Measurements from ENCODE around the gene CYP2D6.
"Not testable (repeated sequence)": the region's sequence is repeated elsewhere in the genome, so short reads cannot be mapped to it uniquely, and the experiment has no call there.

CYP2D6 gene

DNA sequence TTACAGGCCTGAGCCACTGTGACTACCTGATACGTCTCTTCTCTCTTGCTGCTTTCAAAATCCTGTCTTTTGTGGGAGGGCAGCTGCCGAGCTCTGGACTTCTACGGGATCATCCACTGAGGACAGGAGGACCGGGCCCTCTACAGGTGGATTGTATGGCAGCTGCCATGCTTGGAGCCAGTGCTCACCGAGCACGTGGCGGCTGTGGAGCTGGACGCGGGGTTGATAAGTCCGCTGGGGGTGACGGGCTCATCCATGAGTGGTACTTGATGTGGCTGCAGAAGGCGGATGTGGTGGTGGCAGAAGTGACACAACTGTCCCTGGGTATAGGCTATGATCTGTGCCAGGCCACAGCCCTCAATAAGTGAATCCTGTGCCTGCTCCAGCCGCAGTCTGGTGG lies 1.8 kb upstream of the CYP2D6 start:
- TF ChIP-seq ZFP3 (CRISPR knock-in tag; IDR thresholded peaks at IDR 0.05) = no peak
- TF ChIP-seq ISL1 (CRISPR knock-in tag; IDR thresholded peaks at IDR 0.05) = no peak
- no peak for TF ChIP-seq PPARA (CRISPR knock-in tag; IDR thresholded peaks at IDR 0.05; ENCODE audit: borderline replicate concordance)
- no peak for TF ChIP-seq CSDC2 (CRISPR knock-in tag; IDR thresholded peaks at IDR 0.05)
- no peak for TF ChIP-seq ZC3H10 (CRISPR knock-in tag; IDR thresholded peaks at IDR 0.05)
- TF ChIP-seq GLIS3 (CRISPR knock-in tag; IDR thresholded peaks at IDR 0.05) = no peak
- TF ChIP-seq, protein P1, sequence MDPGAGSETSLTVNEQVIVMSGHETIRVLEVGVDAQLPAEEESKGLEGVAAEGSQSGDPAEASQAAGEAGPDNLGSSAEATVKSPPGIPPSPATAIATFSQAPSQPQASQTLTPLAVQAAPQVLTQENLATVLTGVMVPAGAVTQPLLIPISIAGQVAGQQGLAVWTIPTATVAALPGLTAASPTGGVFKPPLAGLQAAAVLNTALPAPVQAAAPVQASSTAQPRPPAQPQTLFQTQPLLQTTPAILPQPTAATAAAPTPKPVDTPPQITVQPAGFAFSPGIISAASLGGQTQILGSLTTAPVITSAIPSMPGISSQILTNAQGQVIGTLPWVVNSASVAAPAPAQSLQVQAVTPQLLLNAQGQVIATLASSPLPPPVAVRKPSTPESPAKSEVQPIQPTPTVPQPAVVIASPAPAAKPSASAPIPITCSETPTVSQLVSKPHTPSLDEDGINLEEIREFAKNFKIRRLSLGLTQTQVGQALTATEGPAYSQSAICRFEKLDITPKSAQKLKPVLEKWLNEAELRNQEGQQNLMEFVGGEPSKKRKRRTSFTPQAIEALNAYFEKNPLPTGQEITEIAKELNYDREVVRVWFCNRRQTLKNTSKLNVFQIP (CRISPR knock-in tag; IDR thresholded peaks at IDR 0.05; ENCODE audit: borderline replicate concordance, low read depth) = no peak
- no peak for TF ChIP-seq BACH2 (CRISPR knock-in tag; IDR thresholded peaks at IDR 0.05; ENCODE audit: borderline replicate concordance)
- TF ChIP-seq ZFP30 (CRISPR knock-in tag; IDR thresholded peaks at IDR 0.05) = no peak
- TF ChIP-seq TOX (CRISPR knock-in tag; IDR thresholded peaks at IDR 0.05; ENCODE audit: borderline replicate concordance) = no peak
- no peak for TF ChIP-seq TCF4 (CRISPR knock-in tag; IDR thresholded peaks at IDR 0.05; ENCODE audit: borderline replicate concordance)
- TF ChIP-seq OSR1 (CRISPR knock-in tag; IDR thresholded peaks at IDR 0.05) = no peak
- TF ChIP-seq, protein P2, sequence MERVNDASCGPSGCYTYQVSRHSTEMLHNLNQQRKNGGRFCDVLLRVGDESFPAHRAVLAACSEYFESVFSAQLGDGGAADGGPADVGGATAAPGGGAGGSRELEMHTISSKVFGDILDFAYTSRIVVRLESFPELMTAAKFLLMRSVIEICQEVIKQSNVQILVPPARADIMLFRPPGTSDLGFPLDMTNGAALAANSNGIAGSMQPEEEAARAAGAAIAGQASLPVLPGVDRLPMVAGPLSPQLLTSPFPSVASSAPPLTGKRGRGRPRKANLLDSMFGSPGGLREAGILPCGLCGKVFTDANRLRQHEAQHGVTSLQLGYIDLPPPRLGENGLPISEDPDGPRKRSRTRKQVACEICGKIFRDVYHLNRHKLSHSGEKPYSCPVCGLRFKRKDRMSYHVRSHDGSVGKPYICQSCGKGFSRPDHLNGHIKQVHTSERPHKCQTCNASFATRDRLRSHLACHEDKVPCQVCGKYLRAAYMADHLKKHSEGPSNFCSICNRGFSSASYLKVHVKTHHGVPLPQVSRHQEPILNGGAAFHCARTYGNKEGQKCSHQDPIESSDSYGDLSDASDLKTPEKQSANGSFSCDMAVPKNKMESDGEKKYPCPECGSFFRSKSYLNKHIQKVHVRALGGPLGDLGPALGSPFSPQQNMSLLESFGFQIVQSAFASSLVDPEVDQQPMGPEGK (CRISPR knock-in tag; IDR thresholded peaks at IDR 0.05; ENCODE audit: borderline replicate concordance) = no peak
- TF ChIP-seq, protein P3, sequence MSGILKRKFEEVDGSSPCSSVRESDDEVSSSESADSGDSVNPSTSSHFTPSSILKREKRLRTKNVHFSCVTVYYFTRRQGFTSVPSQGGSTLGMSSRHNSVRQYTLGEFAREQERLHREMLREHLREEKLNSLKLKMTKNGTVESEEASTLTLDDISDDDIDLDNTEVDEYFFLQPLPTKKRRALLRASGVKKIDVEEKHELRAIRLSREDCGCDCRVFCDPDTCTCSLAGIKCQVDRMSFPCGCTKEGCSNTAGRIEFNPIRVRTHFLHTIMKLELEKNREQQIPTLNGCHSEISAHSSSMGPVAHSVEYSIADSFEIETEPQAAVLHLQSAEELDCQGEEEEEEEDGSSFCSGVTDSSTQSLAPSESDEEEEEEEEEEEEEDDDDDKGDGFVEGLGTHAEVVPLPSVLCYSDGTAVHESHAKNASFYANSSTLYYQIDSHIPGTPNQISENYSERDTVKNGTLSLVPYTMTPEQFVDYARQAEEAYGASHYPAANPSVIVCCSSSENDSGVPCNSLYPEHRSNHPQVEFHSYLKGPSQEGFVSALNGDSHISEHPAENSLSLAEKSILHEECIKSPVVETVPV (CRISPR knock-in tag; IDR thresholded peaks at IDR 0.05) = no peak
- TF ChIP-seq ZNF8 (CRISPR knock-in tag; IDR thresholded peaks at IDR 0.05) = no peak
- no peak for TF ChIP-seq ZNF70 (CRISPR knock-in tag; IDR thresholded peaks at IDR 0.05)
- no peak for TF ChIP-seq ESRRG (CRISPR knock-in tag; IDR thresholded peaks at IDR 0.05)
- no peak for TF ChIP-seq ARNTL (CRISPR knock-in tag; IDR thresholded peaks at IDR 0.05; ENCODE audit: borderline replicate concordance, low read depth)
- TF ChIP-seq SNAI2 (CRISPR knock-in tag; IDR thresholded peaks at IDR 0.05) = no peak
- TF ChIP-seq ZNF565 (CRISPR knock-in tag; conservative IDR thresholded peaks at IDR 0.05; ENCODE audit: low read depth) = no peak
- ATAC-seq = no peak

DNA sequence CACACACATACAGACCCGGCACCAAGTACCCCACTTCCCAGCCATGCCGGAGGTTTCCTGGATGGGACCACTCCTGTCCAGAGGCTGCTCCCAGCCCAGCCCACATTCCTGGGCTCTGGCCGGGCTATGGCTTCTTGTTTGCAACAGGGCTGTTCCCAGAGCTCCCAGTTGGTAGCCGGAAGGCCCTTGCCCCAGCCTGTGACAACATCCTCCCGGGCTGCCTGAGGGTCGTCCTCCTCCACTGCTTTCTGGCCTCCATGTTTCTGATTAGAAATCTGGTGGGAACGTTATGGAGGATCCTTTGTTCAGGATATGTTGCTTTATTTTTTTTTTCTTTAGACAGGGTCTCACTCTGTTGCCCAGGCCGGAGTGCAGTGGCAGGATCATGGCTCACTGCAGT lies 952 bp upstream of the CYP2D6 start:
- no peak for ATAC-seq
- no peak for TF ChIP-seq ARNTL (CRISPR knock-in tag; IDR thresholded peaks at IDR 0.05; ENCODE audit: borderline replicate concordance, low read depth)
- TF ChIP-seq ZFP30 (CRISPR knock-in tag; IDR thresholded peaks at IDR 0.05) = no peak
- no peak for TF ChIP-seq RARB (CRISPR knock-in tag; IDR thresholded peaks at IDR 0.05)
- no peak for TF ChIP-seq TOX (CRISPR knock-in tag; IDR thresholded peaks at IDR 0.05; ENCODE audit: borderline replicate concordance)
- TF ChIP-seq, protein P3 (CRISPR knock-in tag; IDR thresholded peaks at IDR 0.05) = no peak
- no peak for TF ChIP-seq ISL1 (CRISPR knock-in tag; IDR thresholded peaks at IDR 0.05)
- no peak for TF ChIP-seq PPARA (CRISPR knock-in tag; IDR thresholded peaks at IDR 0.05; ENCODE audit: borderline replicate concordance)
- TF ChIP-seq SNAI2 (CRISPR knock-in tag; IDR thresholded peaks at IDR 0.05) = no peak
- TF ChIP-seq BACH2 (CRISPR knock-in tag; IDR thresholded peaks at IDR 0.05; ENCODE audit: borderline replicate concordance) = no peak
- TF ChIP-seq GLIS3 (CRISPR knock-in tag; IDR thresholded peaks at IDR 0.05) = no peak
- TF ChIP-seq, protein P4, sequence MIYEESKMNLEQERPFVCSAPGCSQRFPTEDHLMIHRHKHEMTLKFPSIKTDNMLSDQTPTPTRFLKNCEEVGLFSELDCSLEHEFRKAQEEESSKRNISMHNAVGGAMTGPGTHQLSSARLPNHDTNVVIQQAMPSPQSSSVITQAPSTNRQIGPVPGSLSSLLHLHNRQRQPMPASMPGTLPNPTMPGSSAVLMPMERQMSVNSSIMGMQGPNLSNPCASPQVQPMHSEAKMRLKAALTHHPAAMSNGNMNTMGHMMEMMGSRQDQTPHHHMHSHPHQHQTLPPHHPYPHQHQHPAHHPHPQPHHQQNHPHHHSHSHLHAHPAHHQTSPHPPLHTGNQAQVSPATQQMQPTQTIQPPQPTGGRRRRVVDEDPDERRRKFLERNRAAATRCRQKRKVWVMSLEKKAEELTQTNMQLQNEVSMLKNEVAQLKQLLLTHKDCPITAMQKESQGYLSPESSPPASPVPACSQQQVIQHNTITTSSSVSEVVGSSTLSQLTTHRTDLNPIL (CRISPR knock-in tag; IDR thresholded peaks at IDR 0.05; ENCODE audit: low read depth) = no peak
- TF ChIP-seq CSDC2 (CRISPR knock-in tag; IDR thresholded peaks at IDR 0.05) = no peak
- TF ChIP-seq ESRRG (CRISPR knock-in tag; IDR thresholded peaks at IDR 0.05) = no peak
- no peak for TF ChIP-seq ZNF565 (CRISPR knock-in tag; conservative IDR thresholded peaks at IDR 0.05; ENCODE audit: low read depth)
- TF ChIP-seq ZNF8 (CRISPR knock-in tag; IDR thresholded peaks at IDR 0.05) = no peak
- TF ChIP-seq, protein P1 (CRISPR knock-in tag; IDR thresholded peaks at IDR 0.05; ENCODE audit: borderline replicate concordance, low read depth) = no peak
- TF ChIP-seq ZFP3 (CRISPR knock-in tag; IDR thresholded peaks at IDR 0.05) = no peak

DNA sequence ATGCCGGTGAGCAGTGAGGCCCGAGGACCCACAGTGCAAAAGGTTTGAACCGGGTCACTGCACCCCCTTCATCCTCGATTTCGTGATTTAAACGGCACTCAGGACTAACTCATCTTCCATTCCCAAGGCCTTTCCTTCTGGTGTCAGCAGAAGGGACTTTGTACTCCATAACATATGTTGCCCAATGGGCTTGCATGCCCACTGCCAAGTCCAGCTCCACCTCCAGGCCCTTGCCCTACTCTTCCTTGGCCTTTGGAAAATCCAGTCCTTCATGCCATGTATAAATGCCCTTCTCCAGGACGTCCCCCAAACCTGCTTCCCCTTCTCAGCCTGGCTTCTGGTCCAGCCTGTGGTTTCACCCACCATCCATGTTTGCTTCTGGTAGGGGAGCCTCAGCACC lies 428 bp downstream of the CYP2D6 start:
- not testable (repeated sequence) for ATAC-seq

DNA sequence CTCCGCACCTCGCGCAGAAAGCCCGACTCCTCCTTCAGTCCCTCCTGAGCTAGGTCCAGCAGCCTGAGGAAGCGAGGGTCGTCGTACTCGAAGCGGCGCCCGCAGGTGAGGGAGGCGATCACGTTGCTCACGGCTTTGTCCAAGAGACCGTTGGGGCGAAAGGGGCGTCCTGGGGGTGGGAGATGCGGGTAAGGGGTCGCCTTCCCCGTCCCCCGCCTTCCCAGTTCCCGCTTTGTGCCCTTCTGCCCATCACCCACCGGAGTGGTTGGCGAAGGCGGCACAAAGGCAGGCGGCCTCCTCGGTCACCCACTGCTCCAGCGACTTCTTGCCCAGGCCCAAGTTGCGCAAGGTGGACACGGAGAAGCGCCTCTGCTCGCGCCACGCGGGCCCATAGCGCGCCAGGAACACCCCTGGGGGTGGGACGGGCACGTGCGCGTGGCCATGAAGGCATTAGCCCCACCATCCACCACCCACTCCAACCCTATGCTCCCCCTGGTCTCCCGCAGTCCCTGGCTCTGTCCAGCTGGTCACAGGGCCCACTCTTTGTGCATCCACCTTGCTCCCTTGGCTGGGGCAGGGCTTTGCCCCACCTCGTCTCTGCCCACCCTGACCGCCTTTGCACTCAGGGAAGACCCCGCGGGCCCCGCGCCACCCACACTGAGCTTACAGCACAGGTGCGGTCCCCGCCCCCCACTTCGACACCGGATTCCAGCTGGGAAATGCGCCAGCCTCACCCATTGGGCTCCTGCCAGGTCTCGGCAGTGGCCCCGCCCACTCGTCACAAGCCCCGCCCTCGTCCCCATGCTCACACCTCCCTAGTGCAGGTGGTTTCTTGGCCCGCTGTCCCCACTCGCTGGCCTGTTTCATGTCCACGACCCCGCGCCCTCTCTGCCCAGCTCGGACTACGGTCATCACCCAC lies 1.6 kb downstream of the CYP2D6 start:
- ATAC-seq = not testable (repeated sequence)

DNA sequence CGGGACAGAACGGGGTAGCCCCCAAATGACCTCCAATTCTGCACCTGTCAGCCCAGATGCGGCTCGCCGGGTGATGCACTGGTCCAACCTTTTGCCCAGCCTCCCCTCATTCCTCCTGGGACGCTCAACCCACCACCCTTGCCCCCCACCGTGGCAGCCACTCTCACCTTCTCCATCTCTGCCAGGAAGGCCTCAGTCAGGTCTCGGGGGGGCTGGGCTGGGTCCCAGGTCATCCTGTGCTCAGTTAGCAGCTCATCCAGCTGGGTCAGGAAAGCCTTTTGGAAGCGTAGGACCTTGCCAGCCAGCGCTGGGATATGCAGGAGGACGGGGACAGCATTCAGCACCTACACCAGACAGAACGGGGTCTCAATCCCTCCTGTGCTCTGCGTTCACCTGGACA lies 2.6 kb downstream of the CYP2D6 start:
- ATAC-seq = not testable (repeated sequence)

All from SK-N-SH treated with all-trans-retinoic acid at 6 μM for 48 hours (cell line).